Ovary (tissue), 9 donors: ENCODE data around the gene LIMK2. TPM values are rescaled to one million over a fixed set of nuclear protein-coding genes. Genes with fewer than 3 reads are reported as not detected.
"Not testable (repeated sequence)": the region's sequence is repeated elsewhere in the genome, so short reads cannot be mapped to it uniquely, and the experiment has no call there.

Experiments
- DNase-seq, 5 donors: peaks; one replicate each; pipeline ENCODE4 v3.0.0-alpha.2; 2019 to 2020
- H3K27ac ChIP-seq, 2 donors: fragments of 200-600 bp; one replicate each; pipeline versions ENCODE4 v1.5.1 to v1.8.0; 2019 to 2022
- H3K27me3 ChIP-seq: fragments of 200-600 bp; one replicate; pipeline ENCODE4 v1.8.0; 2022
- H3K36me3 ChIP-seq: fragments of 200-600 bp; sonication (generic); one replicate; pipeline ENCODE4 v1.5.1; 2019
- H3K4me1 ChIP-seq: one replicate; pipeline ENCODE4 v1.8.1; 2013; ENCODE audit warnings: mild to moderate bottlenecking, moderate library complexity; ENCODE audit not compliant: insufficient read depth
- H3K4me3 ChIP-seq: fragments of 200-600 bp; sonication (generic); one replicate; pipeline ENCODE4 v1.5.1; 2017
- H3K9me3 ChIP-seq, 2 donors: fragments of 200-600 bp in 1 of 2; sonication (generic) in 1 of 2; one replicate each; pipeline versions ENCODE4 v1.5.1 to v1.8.1; 2013 to 2019; ENCODE audit warnings: mild to moderate bottlenecking in 1 of 2, moderate library complexity in 1 of 2
- EP300 ChIP-seq: sonication (generic); formaldehyde crosslinking; IDR thresholded peaks from one replicate; pipeline ENCODE4 v1.6.1; 2017; ENCODE audit warnings: antibody characterized with exemption
- POLR2A ChIP-seq: fragments of 450-650 bp; IDR thresholded peaks from one replicate; pipeline ENCODE4 v1.6.1; 2017; ENCODE audit warnings: antibody characterized with exemption, mild to moderate bottlenecking, moderate library complexity
- WGBS, 3 donors: extraction: QIAGEN DNeasy Blood & Tissue Kit in 1 of 3; methylation state at CpG; one replicate each; pipeline versions ENCODE4 v1.1.5 to v1.1.7; 2013 to 2017; 5-methylcytosine and 5-hydroxymethylcytosine counted together
- intact Hi-C, 4 donors: fragments of 100-400 bp; cut with DNase I; formaldehyde crosslinking; loops; one replicate each; pipeline versions ENCODE4 v1.11.0 to v1.15.1; 2022 to 2023
- polyA plus RNA-seq, 2 donors: library from polyadenylated mRNA; stranded (reverse); fragments of 200-250 nt in 1 of 2; fragments of 350-450 nt in 1 of 2; fragmentation: Illumina TruSeq in 1 of 2; extraction: RNeasy Lipid Tissue Mini Kit (QIAGEN cat#74804) in 1 of 2; gene quantifications; one replicate each; pipeline ENCODE4 v1.2.3, GENCODE V29; 2013 to 2014
- total RNA-seq, 7 donors: library from RNA; depleted of rRNA in 2 of 7; stranded (reverse); fragments of >200 nt in 2 of 7; fragmentation: NEBNext Ultra II Directional in 3 of 7; extraction: Animal tissue kit (Norgen Biotek cat#: 25700) in 3 of 7; gene quantifications; one replicate each; pipeline versions ENCODE4 v1.1.0 to v1.2.4, GENCODE V29; 2016 to 2023
- TF ChIP-seq, protein P1 (sequence below), 3 donors: fragments of 450-650 bp in 2 of 3; fragments of 200-600 bp in 1 of 3; IDR thresholded peaks; one replicate each; pipeline versions ENCODE4 v1.5.1 to v1.8.0; 2016 to 2022; ENCODE audit warnings: antibody characterized with exemption in 3 of 3, mild to moderate bottlenecking in 1 of 3
- donor health status: DM: no; HTN: no; CAD: no; lungs with moderate emphysema.
- donor health status: DM: no; HTN: no; CAD: no.
- donor health status: Bipolar disorder and iron deficiency.
- donor health status: DM: yes; HTN: yes; CAD: no.
- donor health status: DM: no; HTN: no; CAD: no.
- donor health status: DM: yes; HTN: yes; CAD: no.

The LIMK2 gene
- total and polyA plus RNA-seq, 9 donors = 19.0 to 63.7 (median 33.9) TPM

DNA sequence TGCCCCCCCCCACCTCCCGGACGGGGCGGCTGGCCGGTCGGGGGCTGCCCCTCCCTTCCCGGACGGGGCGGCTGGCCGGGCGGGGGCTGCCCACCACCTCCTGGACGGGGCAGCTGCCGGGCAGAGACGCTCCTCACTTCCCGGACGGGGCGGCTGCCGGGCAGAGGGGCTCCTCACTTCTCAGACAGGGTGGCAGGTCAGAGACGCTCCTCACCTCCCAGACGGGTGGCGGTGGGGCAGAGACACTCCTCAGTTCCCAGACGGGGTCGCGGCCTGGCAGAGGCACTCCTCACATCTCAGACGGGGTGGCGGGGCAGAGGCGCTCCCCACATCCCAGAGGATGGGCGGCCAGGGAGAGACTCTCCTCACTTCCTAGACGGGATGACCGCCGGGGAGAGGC is 28.1 kb upstream of the LIMK2 start:
- Histone ChIP-seq H3K4me1 (peaks cover 6% of the 10 kb centered on the region), H3K36me3 (no peaks in the 10 kb centered on the region), H3K9me3 (no peaks in the 10 kb centered on the region), H3K27ac (no peak overlapping the region), H3K27me3 (no peaks in the 10 kb centered on the region), H3K4me3 (no peak overlapping the region)
- intact Hi-C loops = no loop called here
- TF ChIP-seq, protein P1, sequence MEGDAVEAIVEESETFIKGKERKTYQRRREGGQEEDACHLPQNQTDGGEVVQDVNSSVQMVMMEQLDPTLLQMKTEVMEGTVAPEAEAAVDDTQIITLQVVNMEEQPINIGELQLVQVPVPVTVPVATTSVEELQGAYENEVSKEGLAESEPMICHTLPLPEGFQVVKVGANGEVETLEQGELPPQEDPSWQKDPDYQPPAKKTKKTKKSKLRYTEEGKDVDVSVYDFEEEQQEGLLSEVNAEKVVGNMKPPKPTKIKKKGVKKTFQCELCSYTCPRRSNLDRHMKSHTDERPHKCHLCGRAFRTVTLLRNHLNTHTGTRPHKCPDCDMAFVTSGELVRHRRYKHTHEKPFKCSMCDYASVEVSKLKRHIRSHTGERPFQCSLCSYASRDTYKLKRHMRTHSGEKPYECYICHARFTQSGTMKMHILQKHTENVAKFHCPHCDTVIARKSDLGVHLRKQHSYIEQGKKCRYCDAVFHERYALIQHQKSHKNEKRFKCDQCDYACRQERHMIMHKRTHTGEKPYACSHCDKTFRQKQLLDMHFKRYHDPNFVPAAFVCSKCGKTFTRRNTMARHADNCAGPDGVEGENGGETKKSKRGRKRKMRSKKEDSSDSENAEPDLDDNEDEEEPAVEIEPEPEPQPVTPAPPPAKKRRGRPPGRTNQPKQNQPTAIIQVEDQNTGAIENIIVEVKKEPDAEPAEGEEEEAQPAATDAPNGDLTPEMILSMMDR (IDR thresholded peaks at IDR 0.05) = no peak
- no peak for TF ChIP-seq POLR2A
- TF ChIP-seq EP300 = no peak
- 94 to 98% (median 94%) methylated on average over 17 to 30 of the region's 30 CpGs for WGBS, 3 donors
- DNase-seq = no peak

DNA sequence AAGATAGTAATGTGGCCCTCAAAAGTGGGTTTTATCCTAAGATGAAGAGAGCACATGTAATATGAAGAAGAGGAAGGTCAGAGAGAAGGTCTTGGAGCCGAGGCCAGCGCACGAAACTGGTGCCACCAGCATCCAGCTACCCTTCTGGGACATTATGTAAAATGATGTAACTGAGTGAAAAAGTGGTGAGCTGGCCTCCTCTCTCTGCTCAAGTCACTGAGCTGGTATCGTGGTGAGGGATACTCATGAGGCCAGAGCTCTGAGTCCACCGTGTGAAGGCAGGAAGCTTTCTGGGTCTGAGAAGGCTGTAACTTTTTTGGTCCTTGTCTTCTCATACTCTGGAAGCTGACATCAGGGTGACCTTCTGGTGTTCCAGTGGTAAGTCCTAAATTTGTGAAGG is 27.0 kb upstream of the LIMK2 start:
- WGBS, 3 donors = 95 to 98% (median 97%) methylated on average over 5 of the region's 5 CpGs
- Histone ChIP-seq H3K4me1 (peaks cover 1% of the 10 kb centered on the region), H3K27me3 (no peaks in the 10 kb centered on the region), H3K36me3 (no peaks in the 10 kb centered on the region), H3K4me3 (no peak overlapping the region), H3K9me3 (no peaks in the 10 kb centered on the region), H3K27ac (no peak overlapping the region)
- DNase-seq = no peak
- intact Hi-C loops = no loop called here
- TF ChIP-seq POLR2A (no peak), EP300 (no peak)
- TF ChIP-seq, protein P1 (IDR thresholded peaks at IDR 0.05) = no peak

DNA sequence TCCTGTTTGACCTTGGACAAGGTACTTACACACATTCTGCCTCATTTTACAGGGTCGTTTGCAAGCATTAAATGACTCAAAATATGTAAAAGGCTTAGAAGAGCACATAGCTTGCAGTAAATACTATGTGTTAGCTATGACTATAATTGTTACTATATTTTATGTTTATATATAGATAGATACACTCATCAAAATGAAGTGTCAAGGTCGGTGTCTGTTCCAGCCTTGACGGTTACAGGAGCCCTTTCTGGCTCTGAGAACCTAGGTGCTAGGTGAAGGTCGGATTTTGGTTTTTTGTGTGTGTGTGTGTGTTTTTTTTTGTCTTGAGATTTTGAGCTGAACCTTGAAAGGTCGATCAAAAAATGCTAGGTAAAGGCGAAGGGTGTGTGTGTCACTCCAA is 24.5 kb upstream of the LIMK2 start:
- H3K36me3 ChIP-seq = no peaks in the 10 kb centered on the region
- 65 to 80% (median 74%) methylated on average over 6 of the region's 6 CpGs for WGBS, 3 donors
- H3K27me3 ChIP-seq = no peaks in the 10 kb centered on the region
- no peak overlapping the region for H3K27ac ChIP-seq
- H3K9me3 ChIP-seq = no peaks in the 10 kb centered on the region
- intact Hi-C loops = no loop called here
- DNase-seq = no peak
- H3K4me3 ChIP-seq = no peak overlapping the region
- H3K4me1 ChIP-seq = peaks cover 1% of the 10 kb centered on the region
- TF ChIP-seq POLR2A (no peak), EP300 (no peak)
- TF ChIP-seq, protein P1 (IDR thresholded peaks at IDR 0.05) = no peak

DNA sequence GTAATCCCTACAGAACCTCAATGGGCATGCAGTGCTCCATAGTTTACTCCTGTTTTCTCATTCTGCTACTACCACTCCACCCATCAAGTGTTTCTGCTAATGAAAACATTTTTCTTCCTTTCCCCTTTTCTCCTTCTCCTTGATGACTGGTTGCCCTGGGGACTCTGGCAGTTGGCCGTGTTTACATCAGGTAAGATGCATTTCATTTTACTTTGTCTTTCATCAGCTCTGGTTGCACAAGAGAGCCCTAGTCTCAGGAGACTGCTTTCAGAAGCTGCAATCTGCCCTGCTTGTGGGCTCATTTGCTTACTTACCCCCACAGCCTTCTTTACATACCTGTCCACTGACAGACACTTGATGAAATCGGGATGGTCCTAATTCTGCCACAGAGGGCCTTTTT is 19.6 kb upstream of the LIMK2 start:
- TF ChIP-seq POLR2A (no peak), EP300 (no peak)
- TF ChIP-seq, protein P1 (IDR thresholded peaks at IDR 0.05) = no peak
- no peak for DNase-seq
- intact Hi-C loops = no loop called here
- H3K27ac ChIP-seq = no peak overlapping the region
- no peak overlapping the region for H3K4me3 ChIP-seq
- no peaks in the 10 kb centered on the region for H3K9me3 ChIP-seq
- no peaks in the 10 kb centered on the region for H3K27me3 ChIP-seq
- WGBS, 3 donors = 71 to 74% (median 72%) methylated on average over 2 of the region's 2 CpGs
- no peaks in the 10 kb centered on the region for H3K36me3 ChIP-seq
- no peaks in the 10 kb centered on the region for H3K4me1 ChIP-seq

DNA sequence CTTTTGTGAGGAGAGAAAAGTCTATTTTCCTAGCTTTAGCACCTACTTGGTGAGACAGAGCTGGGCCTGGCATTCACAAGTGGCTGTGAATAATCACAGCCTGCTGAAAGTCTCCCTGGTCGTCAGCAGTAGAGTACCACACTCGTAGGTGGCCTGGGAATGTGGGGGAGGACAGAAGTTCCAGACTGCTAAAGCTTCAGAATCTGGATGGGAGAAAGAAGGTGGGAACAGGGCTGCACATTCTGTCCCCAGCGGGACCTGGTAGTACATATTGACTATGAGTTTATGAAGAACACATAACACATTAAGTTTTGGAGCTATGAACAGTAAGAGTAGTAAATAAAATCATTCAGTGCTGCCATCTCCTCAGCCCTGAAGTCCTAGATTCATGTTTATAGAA is 19.0 kb upstream of the LIMK2 start:
- 46 to 52% (median 49%) methylated on average over 3 of the region's 3 CpGs for WGBS, 3 donors
- no peaks in the 10 kb centered on the region for H3K4me1 ChIP-seq
- intact Hi-C loops = no loop called here
- no peak overlapping the region for H3K4me3 ChIP-seq
- no peaks in the 10 kb centered on the region for H3K9me3 ChIP-seq
- no peaks in the 10 kb centered on the region for H3K27me3 ChIP-seq
- H3K27ac ChIP-seq = no peak overlapping the region
- TF ChIP-seq, protein P1 (IDR thresholded peaks at IDR 0.05) = no peak
- TF ChIP-seq POLR2A (no peak), EP300 (no peak)
- no peaks in the 10 kb centered on the region for H3K36me3 ChIP-seq
- DNase-seq = no peak

DNA sequence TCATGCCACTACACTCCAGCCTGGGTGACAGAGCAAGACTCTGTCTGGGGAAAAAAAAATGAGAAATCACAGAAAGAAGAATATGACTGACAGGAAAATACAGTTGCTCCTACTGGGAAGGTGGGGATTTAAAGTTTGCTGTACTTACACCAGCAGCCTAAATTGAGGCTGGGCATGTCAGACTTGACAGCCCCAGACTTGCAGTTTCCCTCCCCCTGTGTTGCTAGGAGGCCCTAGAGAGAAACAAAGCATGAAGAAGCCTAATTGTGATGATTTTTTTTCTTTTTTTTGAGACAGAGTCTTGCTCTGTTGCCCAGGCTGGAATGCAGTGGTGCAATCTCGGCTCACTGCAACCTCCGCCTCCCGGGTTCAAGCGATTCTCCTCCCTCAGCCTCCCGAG is 17.4 kb upstream of the LIMK2 start:
- H3K4me1 ChIP-seq, H3K27ac ChIP-seq, H3K4me3 ChIP-seq, intact Hi-C loops, H3K36me3 ChIP-seq, DNase-seq, H3K27me3 ChIP-seq, H3K9me3 ChIP-seq: not testable (repeated sequence)
- 94 to 97% (median 95%) methylated on average over 5 of the region's 5 CpGs for WGBS, 3 donors
